Adrenal gland (tissue), 12 donors: ENCODE measurements around the gene KCNN3. TPM values are rescaled to one million over a fixed set of nuclear protein-coding genes. Genes with fewer than 3 reads are reported as not detected.

Experiments
- DNase-seq, 7 donors: peaks; one replicate each; pipeline ENCODE4 v3.0.0-alpha.2; 2019 to 2020
- H3K27ac ChIP-seq, 5 donors: fragments of 200-600 bp; sonication (generic) in 4 of 5; 1 replicate in 3 of 5; 2 replicates in 2 of 5; pipeline versions ENCODE4 v1.5.1 to v1.8.0; 2016 to 2020; ENCODE audit warnings: mild to moderate bottlenecking in 1 of 5
- H3K27me3 ChIP-seq: fragments of 200-600 bp; 2 replicates; pipeline ENCODE4 v1.8.0; 2021
- H3K36me3 ChIP-seq, 2 donors: fragments of 200-600 bp; replicated peaks in 1 of 2; 1 replicate in 1 of 2; 2 replicates in 1 of 2; pipeline versions ENCODE4 v1.5.1 to v1.8.0; 2018 to 2022
- H3K4me1 ChIP-seq, 2 donors: fragments of 200-600 bp; replicated peaks in 1 of 2; 1 replicate in 1 of 2; 2 replicates in 1 of 2; pipeline versions ENCODE4 v1.5.1 to v1.8.0; 2018 to 2021
- H3K4me3 ChIP-seq, 4 donors: fragments of 200-600 bp; sonication (generic) in 3 of 4; one replicate each; pipeline ENCODE4 v1.5.1; 2016 to 2018
- H3K9me3 ChIP-seq, 3 donors: fragments of 200-600 bp; sonication (generic) in 1 of 3; replicated peaks in 1 of 3; 1 replicate in 2 of 3; 2 replicates in 1 of 3; pipeline versions ENCODE4 v1.5.1 to v1.8.0; 2016 to 2021
- POLR2A ChIP-seq, 2 donors: fragments of 450-650 bp; IDR thresholded peaks; one replicate each; pipeline ENCODE4 v1.6.1; 2017; ENCODE audit warnings: antibody characterized with exemption in 2 of 2, mild to moderate bottlenecking in 2 of 2, moderate library complexity in 1 of 2
- intact Hi-C, 2 donors: fragments of 100-400 bp; cut with DNase I; formaldehyde crosslinking; loops; one replicate each; pipeline versions ENCODE4 v1.14.1 to v1.15.0; 2022 to 2023
- polyA plus RNA-seq, 3 donors: library from polyadenylated mRNA; stranded (reverse); fragments of 200-250 nt in 2 of 3; fragments of 350-450 nt in 1 of 3; fragmentation: Illumina TruSeq in 1 of 3; extraction: RNeasy Lipid Tissue Mini Kit (QIAGEN cat#74804) in 1 of 3; gene quantifications; one replicate each; pipeline ENCODE4 v1.2.3, GENCODE V29; 2013 to 2014
- total RNA-seq, 9 donors: library from RNA; depleted of rRNA in 4 of 9; stranded (reverse); fragments of >200 nt in 4 of 9; fragments of 120-200 nt in 1 of 9; fragmentation: NEBNext Ultra II Directional in 1 of 9; extraction: Animal tissue kit (Norgen Biotek cat#: 25700) in 1 of 9; gene quantifications; one replicate each; pipeline versions ENCODE4 v1.1.0 to v1.2.4, GENCODE V29; 2013 to 2023
- TF ChIP-seq, protein P1 (sequence below), 6 experiments: fragments of 450-650 bp in 4 of 6; fragments of 200-600 bp in 2 of 6; sonication (generic) in 1 of 6; IDR thresholded peaks; 1 replicate in 5 of 6; 2 replicates in 1 of 6; pipeline versions ENCODE4 v1.5.1 to v1.8.0; 2016 to 2021; ENCODE audit warnings: antibody characterized with exemption in 6 of 6, mild to moderate bottlenecking in 2 of 6, moderate library complexity in 1 of 6
- donor health status: healthy with polysubstance abuse.
- donor health status: Bipolar disorder and iron deficiency.
- donor health status: DM: yes; HTN: yes; CAD: no.
- donor health status: DM: no; HTN: no; CAD: no.
- donor health status: DM: no; HTN: no; CAD: no.
- donor health status: DM: yes; HTN: yes; CAD: no.

KCNN3 gene
- total and polyA plus RNA-seq, 12 donors: 0.17 to 2.3 (median 0.97) TPM

DNA sequence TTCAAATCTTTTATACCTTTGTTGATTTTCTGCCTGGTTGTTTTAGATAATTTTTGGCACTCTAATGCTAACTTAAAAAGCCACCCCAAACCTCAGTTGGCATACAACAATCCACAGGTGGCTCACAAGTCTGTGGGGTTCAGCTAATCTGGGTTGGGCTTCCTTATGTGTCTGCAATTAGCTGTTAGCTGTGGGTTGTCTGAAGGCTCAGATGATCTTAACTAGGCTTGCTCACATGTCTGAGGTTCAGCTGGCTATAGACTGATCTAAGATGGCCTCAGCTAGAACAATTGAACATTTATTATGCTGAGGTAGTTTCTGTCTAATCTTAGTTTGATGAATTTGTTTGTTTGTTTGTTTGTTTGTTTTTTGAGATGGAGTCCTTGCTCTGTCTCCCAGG lies 217.2 kb downstream of the KCNN3 start:
- TF ChIP-seq, protein P1, sequence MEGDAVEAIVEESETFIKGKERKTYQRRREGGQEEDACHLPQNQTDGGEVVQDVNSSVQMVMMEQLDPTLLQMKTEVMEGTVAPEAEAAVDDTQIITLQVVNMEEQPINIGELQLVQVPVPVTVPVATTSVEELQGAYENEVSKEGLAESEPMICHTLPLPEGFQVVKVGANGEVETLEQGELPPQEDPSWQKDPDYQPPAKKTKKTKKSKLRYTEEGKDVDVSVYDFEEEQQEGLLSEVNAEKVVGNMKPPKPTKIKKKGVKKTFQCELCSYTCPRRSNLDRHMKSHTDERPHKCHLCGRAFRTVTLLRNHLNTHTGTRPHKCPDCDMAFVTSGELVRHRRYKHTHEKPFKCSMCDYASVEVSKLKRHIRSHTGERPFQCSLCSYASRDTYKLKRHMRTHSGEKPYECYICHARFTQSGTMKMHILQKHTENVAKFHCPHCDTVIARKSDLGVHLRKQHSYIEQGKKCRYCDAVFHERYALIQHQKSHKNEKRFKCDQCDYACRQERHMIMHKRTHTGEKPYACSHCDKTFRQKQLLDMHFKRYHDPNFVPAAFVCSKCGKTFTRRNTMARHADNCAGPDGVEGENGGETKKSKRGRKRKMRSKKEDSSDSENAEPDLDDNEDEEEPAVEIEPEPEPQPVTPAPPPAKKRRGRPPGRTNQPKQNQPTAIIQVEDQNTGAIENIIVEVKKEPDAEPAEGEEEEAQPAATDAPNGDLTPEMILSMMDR (IDR thresholded peaks at IDR 0.05): no peak
- no peak for TF ChIP-seq POLR2A (IDR thresholded peaks at IDR 0.05)

More for the DNA sequence above, 217.2 kb downstream of the KCNN3 start:
- DNase-seq: no peak
- Histone ChIP-seq H3K36me3 (no peaks in the 10 kb centered on the region), H3K4me1 (no peaks in the 10 kb centered on the region), H3K27me3 (peaks cover 5% of the 10 kb centered on the region), H3K9me3 (peaks cover 0 to 10% (median 0%) of the 10 kb centered on the region in 3 donors), H3K27ac (no peak overlapping the region), H3K4me3 (no peak overlapping the region)
- intact Hi-C loops: loop anchor here in 1 of 2 donors (10.0 kb wide), 1 partner anchor 88 kb away; the partner anchor contains the start of gene CHRNB2

Other genes with a start within 250 kb of the KCNN3 start
- 10 to 100 TPM; 12.6 to 70.0 (median 31.0) TPM for gene PMVK, start 66.4 kb upstream of the KCNN3 start, total RNA-seq
- 10 to 100 TPM; 41.4 to 45.1 (median 42.1) TPM for gene PMVK, start 66.4 kb upstream of the KCNN3 start, polyA plus RNA-seq
- 100 to 1,000 TPM; 120 to 342 (median 278) TPM for gene PBXIP1, start 85.8 kb upstream of the KCNN3 start, total RNA-seq
- gene PBXIP1, start 85.8 kb upstream of the KCNN3 start, polyA plus RNA-seq: 100 to 1,000 TPM in 2 of 3 donors, 10 to 100 TPM in 1; 97.0 to 184 (median 110) TPM
- gene PYGO2, start 91.5 kb upstream of the KCNN3 start, total RNA-seq: 10 to 100 TPM; 26.2 to 61.1 (median 42.6) TPM
- gene PYGO2, start 91.5 kb upstream of the KCNN3 start, polyA plus RNA-seq: 10 to 100 TPM; 28.2 to 44.1 (median 29.2) TPM
- 100 to 1,000 TPM in 7 of 9 donors, 10 to 100 TPM in 2; 80.3 to 240 (median 120) TPM for gene SHC1, start 100.5 kb upstream of the KCNN3 start, total RNA-seq
- 100 to 1,000 TPM; 167 to 260 (median 249) TPM for gene SHC1, start 100.5 kb upstream of the KCNN3 start, polyA plus RNA-seq
- gene CKS1B, start 104.4 kb upstream of the KCNN3 start, total RNA-seq: 10 to 100 TPM; 23.2 to 87.0 (median 30.3) TPM
- 10 to 100 TPM; 12.4 to 51.0 (median 22.3) TPM for gene CKS1B, start 104.4 kb upstream of the KCNN3 start, polyA plus RNA-seq
- 10 to 100 TPM; 21.6 to 43.0 (median 28.7) TPM for gene FLAD1, start 113.1 kb upstream of the KCNN3 start, total RNA-seq
- gene FLAD1, start 113.1 kb upstream of the KCNN3 start, polyA plus RNA-seq: 10 to 100 TPM; 30.7 to 65.5 (median 41.1) TPM
- gene LENEP, start 123.3 kb upstream of the KCNN3 start, total RNA-seq: under 1 TPM in 1 of 9 donors, not detected in 8; 0.44 TPM
- gene LENEP, start 123.3 kb upstream of the KCNN3 start, polyA plus RNA-seq: not detected
- 100 to 1,000 TPM in 1 of 9 donors, 10 to 100 TPM in 8; 23.3 to 126 (median 78.1) TPM for gene ZBTB7B, start 132.5 kb upstream of the KCNN3 start, total RNA-seq
- gene ZBTB7B, start 132.5 kb upstream of the KCNN3 start, polyA plus RNA-seq: 10 to 100 TPM; 22.4 to 97.3 (median 27.9) TPM
- gene DCST2, start 163.5 kb upstream of the KCNN3 start, total RNA-seq: 1 to 10 TPM in 3 of 9 donors, under 1 TPM in 4, not detected in 2; 0.14 to 2.4 (median 0.90) TPM
- 10 to 100 TPM in 1 of 3 donors, 1 to 10 TPM in 1, under 1 TPM in 1; 0.24 to 15.2 (median 8.5) TPM for gene DCST2, start 163.5 kb upstream of the KCNN3 start, polyA plus RNA-seq
- not detected for gene DCST1, start 163.5 kb upstream of the KCNN3 start, total RNA-seq
- not detected for gene DCST1, start 163.5 kb upstream of the KCNN3 start, polyA plus RNA-seq
- 10 to 100 TPM; 11.6 to 84.2 (median 58.3) TPM for gene ADAM15, start 181.0 kb upstream of the KCNN3 start, total RNA-seq
- gene ADAM15, start 181.0 kb upstream of the KCNN3 start, polyA plus RNA-seq: 100 to 1,000 TPM in 2 of 3 donors, 10 to 100 TPM in 1; 16.1 to 269 (median 240) TPM
- gene EFNA4, start 193.5 kb upstream of the KCNN3 start, total RNA-seq: 10 to 100 TPM in 5 of 9 donors, 1 to 10 TPM in 4; 3.5 to 28.7 (median 12.7) TPM
- 10 to 100 TPM; 10.0 to 23.5 (median 12.1) TPM for gene EFNA4, start 193.5 kb upstream of the KCNN3 start, polyA plus RNA-seq
- gene EFNA3, start 208.6 kb upstream of the KCNN3 start, total RNA-seq: 1 to 10 TPM; 1.4 to 7.3 (median 2.7) TPM
- gene EFNA3, start 208.6 kb upstream of the KCNN3 start, polyA plus RNA-seq: 1 to 10 TPM; 2.8 to 4.0 (median 3.7) TPM